ENCODE data around the gene DGKG.

Gene DGKG

GRCh38 chr3:186166491-186167288 is 195.3 kb downstream of the DGKG start:
- no peak for DNase-seq

GRCh38 chr3:186166036-186166435 is 196.0 kb downstream of the DGKG start:
- no peak for DNase-seq

GRCh38 chr3:186165331-186165730 is 196.7 kb downstream of the DGKG start:
- no peak for DNase-seq

GRCh38 chr3:186164696-186165095 is 197.3 kb downstream of the DGKG start:
- no peak for DNase-seq

GRCh38 chr3:186162221-186162620 is 199.8 kb downstream of the DGKG start:
- DNase-seq = no peak

- DNase-seq = no peak
These were observed 201.3 kb downstream of the DGKG start for GRCh38 chr3:186160691-186161243.

GRCh38 chr3:186154641-186155040 is 207.4 kb downstream of the DGKG start:
- DNase-seq = no peak

- no peak for DNase-seq
These were observed 209.1 kb downstream of the DGKG start for GRCh38 chr3:186152889-186153292.

- DNase-seq = no peak
These were observed 209.7 kb downstream of the DGKG start for GRCh38 chr3:186152361-186152798.

- no peak for DNase-seq
These were observed 210.7 kb downstream of the DGKG start for GRCh38 chr3:186151077-186151971.

GRCh38 chr3:186150041-186150830 is 211.8 kb downstream of the DGKG start:
- DNase-seq = no peak

- DNase-seq = no peak
These were observed 212.6 kb downstream of the DGKG start for GRCh38 chr3:186149319-186149960.

- no peak for DNase-seq
These were observed 217.8 kb downstream of the DGKG start for GRCh38 chr3:186144257-186144656.

GRCh38 chr3:186143250-186143649 is 218.8 kb downstream of the DGKG start:
- DNase-seq = no peak

- DNase-seq = no peak
These were observed 219.6 kb downstream of the DGKG start for GRCh38 chr3:186142393-186142932.

- no peak for DNase-seq
These were observed 220.2 kb downstream of the DGKG start for GRCh38 chr3:186141790-186142189.

GRCh38 chr3:186138272-186138981 is 223.6 kb downstream of the DGKG start:
- no peak for DNase-seq

- DNase-seq = no peak
These were observed 224.9 kb downstream of the DGKG start for GRCh38 chr3:186137051-186137685.

GRCh38 chr3:186133980-186134379 is 228.1 kb downstream of the DGKG start:
- no peak for DNase-seq

- no peak for DNase-seq
These were observed 229.5 kb downstream of the DGKG start for GRCh38 chr3:186132487-186132886.

- no peak for DNase-seq
These were observed 232.8 kb downstream of the DGKG start for GRCh38 chr3:186129206-186129605.
